Testis (tissue), 2 donors: ENCODE results near the gene EYA2.

Source experiments
- CTCF ChIP-seq, 3 experiments: fragments of 450-650 bp in 2 of 3; fragments of 200-600 bp in 1 of 3; sonication (generic) in 1 of 3; IDR thresholded peaks; one replicate each; pipeline ENCODE4 v1.5.1; 2016 to 2019; ENCODE audit warnings: antibody characterized with exemption in 3 of 3, mild to moderate bottlenecking in 2 of 3, moderate library complexity in 1 of 3
- POLR2A ChIP-seq: fragments of 450-650 bp; IDR thresholded peaks from one replicate; pipeline ENCODE4 v1.6.1; 2017; ENCODE audit warnings: antibody characterized with exemption, mild to moderate bottlenecking, moderate library complexity

DNA sequence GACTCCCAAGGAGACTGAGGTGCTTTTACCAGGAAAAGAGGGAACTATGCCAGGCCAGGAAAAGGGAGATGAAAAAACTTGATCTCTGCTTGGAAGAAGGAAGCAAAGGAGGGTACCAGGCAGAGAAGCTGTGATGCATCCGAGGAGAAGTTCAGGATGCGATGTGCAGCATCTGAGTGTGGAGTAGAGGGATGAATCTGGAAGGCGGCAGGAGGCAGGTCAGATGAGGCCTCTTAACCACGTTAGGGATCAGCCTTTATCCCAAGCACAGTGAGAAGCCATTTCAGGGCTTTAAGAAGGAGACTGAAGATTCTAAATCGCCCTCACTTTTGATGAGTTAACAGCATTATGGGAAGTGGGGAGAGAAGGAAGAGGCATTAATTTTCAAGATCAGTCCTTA is 44.9 kb upstream of the EYA2 start:
- TF ChIP-seq CTCF (IDR thresholded peaks at IDR 0.05) (no peak), POLR2A (no peak)
